Rectal smooth muscle tissue (tissue), 1 donor: ENCODE measurements around the gene POLE.

ENCODE experiments used
- H3K27ac ChIP-seq: one replicate; pipeline ENCODE4 v1.7.0; 2013; ENCODE audit warnings: low read depth, low read length, inconsistent platforms
- H3K27me3 ChIP-seq: one replicate; pipeline ENCODE4 v1.7.0; 2013; ENCODE audit warnings: low read length; ENCODE audit not compliant: control insufficient read depth, insufficient read depth
- H3K36me3 ChIP-seq: one replicate; pipeline ENCODE4 v1.7.0; 2013; ENCODE audit warnings: low read length; ENCODE audit not compliant: control insufficient read depth, insufficient read depth
- H3K4me1 ChIP-seq: one replicate; pipeline ENCODE4 v1.7.0; 2013; ENCODE audit warnings: low read length; ENCODE audit not compliant: control insufficient read depth, insufficient read depth
- H3K4me3 ChIP-seq: one replicate; pipeline ENCODE4 v1.7.0; 2013; ENCODE audit warnings: low read length
- H3K9ac ChIP-seq: one replicate; pipeline ENCODE4 v1.7.0; 2013; ENCODE audit warnings: low read length

The POLE gene, protein sequence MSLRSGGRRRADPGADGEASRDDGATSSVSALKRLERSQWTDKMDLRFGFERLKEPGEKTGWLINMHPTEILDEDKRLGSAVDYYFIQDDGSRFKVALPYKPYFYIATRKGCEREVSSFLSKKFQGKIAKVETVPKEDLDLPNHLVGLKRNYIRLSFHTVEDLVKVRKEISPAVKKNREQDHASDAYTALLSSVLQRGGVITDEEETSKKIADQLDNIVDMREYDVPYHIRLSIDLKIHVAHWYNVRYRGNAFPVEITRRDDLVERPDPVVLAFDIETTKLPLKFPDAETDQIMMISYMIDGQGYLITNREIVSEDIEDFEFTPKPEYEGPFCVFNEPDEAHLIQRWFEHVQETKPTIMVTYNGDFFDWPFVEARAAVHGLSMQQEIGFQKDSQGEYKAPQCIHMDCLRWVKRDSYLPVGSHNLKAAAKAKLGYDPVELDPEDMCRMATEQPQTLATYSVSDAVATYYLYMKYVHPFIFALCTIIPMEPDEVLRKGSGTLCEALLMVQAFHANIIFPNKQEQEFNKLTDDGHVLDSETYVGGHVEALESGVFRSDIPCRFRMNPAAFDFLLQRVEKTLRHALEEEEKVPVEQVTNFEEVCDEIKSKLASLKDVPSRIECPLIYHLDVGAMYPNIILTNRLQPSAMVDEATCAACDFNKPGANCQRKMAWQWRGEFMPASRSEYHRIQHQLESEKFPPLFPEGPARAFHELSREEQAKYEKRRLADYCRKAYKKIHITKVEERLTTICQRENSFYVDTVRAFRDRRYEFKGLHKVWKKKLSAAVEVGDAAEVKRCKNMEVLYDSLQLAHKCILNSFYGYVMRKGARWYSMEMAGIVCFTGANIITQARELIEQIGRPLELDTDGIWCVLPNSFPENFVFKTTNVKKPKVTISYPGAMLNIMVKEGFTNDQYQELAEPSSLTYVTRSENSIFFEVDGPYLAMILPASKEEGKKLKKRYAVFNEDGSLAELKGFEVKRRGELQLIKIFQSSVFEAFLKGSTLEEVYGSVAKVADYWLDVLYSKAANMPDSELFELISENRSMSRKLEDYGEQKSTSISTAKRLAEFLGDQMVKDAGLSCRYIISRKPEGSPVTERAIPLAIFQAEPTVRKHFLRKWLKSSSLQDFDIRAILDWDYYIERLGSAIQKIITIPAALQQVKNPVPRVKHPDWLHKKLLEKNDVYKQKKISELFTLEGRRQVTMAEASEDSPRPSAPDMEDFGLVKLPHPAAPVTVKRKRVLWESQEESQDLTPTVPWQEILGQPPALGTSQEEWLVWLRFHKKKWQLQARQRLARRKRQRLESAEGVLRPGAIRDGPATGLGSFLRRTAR (N-terminal part only)

DNA sequence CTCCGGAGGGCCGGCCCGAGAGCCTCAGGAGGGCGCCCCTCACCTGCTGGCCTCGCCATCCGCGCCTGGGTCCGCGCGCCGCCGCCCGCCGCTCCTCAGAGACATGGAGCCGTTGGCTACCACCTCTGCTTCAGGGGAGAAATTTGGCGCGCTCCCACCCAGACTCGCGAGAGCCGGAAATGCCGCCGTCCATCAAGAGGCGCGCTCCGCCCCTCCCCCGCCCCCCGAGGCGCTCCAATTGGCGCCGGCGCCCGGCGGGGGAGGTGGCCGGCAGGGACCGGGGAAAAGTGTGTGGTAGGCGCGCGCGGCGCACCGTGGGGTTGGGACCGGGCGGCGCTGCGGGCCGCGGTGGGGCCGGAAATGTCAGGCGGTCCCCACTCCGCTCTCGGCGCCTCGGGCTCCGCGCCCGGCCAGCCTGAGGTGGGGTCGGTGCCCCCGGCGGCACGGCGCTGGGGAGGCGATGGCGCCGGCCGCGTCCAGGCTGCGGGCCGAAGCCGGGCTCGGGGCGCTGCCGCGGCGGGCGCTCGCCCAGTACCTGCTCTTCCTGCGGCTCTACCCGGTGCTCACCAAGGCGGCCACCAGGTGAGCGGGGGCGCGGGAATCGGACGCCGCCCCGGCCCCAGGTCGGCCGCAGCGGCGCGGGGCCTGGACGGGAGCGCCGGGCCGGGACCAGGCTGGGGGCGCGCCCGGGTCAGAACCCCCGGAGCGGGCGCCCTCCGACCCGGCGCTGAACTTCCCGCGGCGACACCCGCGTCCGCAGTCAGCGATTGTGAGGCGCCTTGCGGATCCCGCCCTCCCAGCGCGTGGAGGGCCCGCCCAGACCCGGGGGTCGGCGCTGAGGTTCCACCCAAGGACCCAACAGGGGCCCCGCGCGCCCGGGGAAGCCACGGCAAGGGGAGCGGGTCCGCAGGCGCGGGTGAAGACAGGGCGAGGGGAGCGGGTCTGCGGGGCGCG, at the start of gene POLE, which contains the start of gene PXMP2:
Gene POLE (minus strand): TSS at position 132 of the 954 bp plus-strand sequence. CDS start 27 bp downstream, at position 105.
Gene PXMP2 (plus strand): TSS at position 377 of the 954 bp plus-strand sequence. CDS start 84 bp downstream, at position 461.
- peak within 1 kb of the TSS; percentile 30 for H3K27ac ChIP-seq
- peak within 1 kb of the TSS; percentile 64 for H3K4me3 ChIP-seq
- H3K36me3 ChIP-seq: no peaks in the 10 kb centered on the region
- H3K4me1 ChIP-seq: no peaks in the 10 kb centered on the region
- H3K9ac ChIP-seq: no peak within 1 kb of the TSS
- H3K27me3 ChIP-seq: no peaks in the 10 kb centered on the region

DNA sequence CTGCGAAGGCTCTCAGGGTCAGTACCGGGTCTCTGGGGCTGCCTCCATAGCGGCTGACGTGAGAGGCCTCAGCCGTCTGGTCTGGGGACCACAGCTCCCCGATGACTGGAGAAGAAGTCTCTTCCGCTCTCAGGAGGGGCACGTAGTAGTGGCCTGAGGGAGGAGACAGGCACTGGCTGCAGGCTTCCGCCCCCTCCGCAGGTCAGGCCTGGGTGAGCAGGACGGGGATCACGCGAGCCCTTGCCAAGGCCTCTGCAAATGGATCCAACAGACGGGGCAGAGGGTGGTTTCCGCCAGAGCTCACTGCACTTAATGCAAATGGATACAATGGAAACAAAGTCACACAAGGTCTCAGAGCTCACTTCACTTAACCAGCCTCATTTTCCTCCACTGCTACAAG, 49.8 kb upstream of the POLE start:
- peaks cover 57% of the 10 kb centered on the region for H3K36me3 ChIP-seq
- no peak overlapping the region for H3K4me3 ChIP-seq
- H3K27ac ChIP-seq: no peak overlapping the region
- H3K27me3 ChIP-seq: no peaks in the 10 kb centered on the region
- no peaks in the 10 kb centered on the region for H3K4me1 ChIP-seq
- H3K9ac ChIP-seq: no peak overlapping the region

DNA sequence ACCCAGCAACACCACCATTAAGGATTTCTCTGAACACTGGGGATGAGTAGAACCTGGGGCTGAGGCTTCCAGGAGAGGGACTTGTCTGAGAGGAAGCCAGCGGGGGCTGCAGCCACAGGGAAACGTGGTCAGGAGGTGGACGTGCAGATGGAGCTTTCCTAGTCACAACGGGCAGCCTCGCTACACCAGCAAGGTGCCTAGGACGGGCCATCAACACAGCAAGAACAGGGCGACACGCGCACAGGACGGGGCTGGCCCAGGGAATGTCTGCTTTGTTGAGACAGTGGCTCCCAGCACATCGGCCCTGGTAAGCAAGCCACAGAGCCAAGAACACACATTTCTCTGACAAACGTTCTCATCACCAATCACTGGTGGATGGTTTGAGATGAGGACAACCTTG, 49.2 kb upstream of the POLE start:
- Histone ChIP-seq H3K9ac (no peak overlapping the region), H3K4me3 (no peak overlapping the region)

GRCh38 chr12:132735496-132735895, 48.4 kb upstream of the POLE start:
- Histone ChIP-seq H3K27me3 (no peaks in the 10 kb centered on the region), H3K4me1 (no peaks in the 10 kb centered on the region), H3K9ac (no peak overlapping the region), H3K27ac (no peak overlapping the region), H3K4me3 (no peak overlapping the region), H3K36me3 (peaks cover 63% of the 10 kb centered on the region)

More for the DNA sequence above, 49.2 kb upstream of the POLE start:
- Histone ChIP-seq H3K27ac (no peak overlapping the region), H3K4me1 (no peaks in the 10 kb centered on the region), H3K27me3 (no peaks in the 10 kb centered on the region), H3K36me3 (peaks cover 61% of the 10 kb centered on the region)

- no peak overlapping the region for H3K4me3 ChIP-seq
- no peaks in the 10 kb centered on the region for H3K4me1 ChIP-seq
- no peak overlapping the region for H3K27ac ChIP-seq
- H3K27me3 ChIP-seq: no peaks in the 10 kb centered on the region
- H3K9ac ChIP-seq: no peak overlapping the region
- H3K36me3 ChIP-seq: peaks cover 53% of the 10 kb centered on the region
These were observed 47.1 kb upstream of the POLE start for GRCh38 chr12:132734206-132734605.

DNA sequence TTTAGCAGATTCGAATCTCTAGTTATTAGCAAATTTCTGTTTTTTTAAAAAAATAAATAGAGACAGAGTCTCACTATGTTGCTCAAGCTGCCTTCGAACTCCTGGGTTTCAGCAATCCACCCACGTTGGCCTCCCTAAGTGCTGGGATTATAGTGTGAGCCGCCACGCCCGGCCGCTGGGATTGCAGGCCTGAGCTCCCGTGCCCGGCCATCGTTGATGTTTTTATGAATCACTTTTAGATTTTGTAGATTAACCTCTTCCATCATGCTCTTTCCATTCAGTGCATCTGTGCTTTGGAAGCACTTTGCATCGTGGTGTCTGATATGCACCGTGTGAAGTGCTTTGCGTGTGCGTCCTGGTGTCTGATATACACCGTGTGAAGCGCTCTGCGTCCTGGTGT, 44.4 kb upstream of the POLE start:
- no peaks in the 10 kb centered on the region for H3K4me1 ChIP-seq
- H3K9ac ChIP-seq: no peak overlapping the region
- H3K36me3 ChIP-seq: peaks cover 61% of the 10 kb centered on the region
- H3K27me3 ChIP-seq: no peaks in the 10 kb centered on the region
- no peak overlapping the region for H3K27ac ChIP-seq
- no peak overlapping the region for H3K4me3 ChIP-seq

GRCh38 chr12:132730353-132730752, 43.2 kb upstream of the POLE start:
- Histone ChIP-seq H3K4me3 (no peak overlapping the region), H3K27ac (no peak overlapping the region), H3K36me3 (peaks cover 63% of the 10 kb centered on the region), H3K9ac (no peak overlapping the region), H3K27me3 (no peaks in the 10 kb centered on the region), H3K4me1 (no peaks in the 10 kb centered on the region)

DNA sequence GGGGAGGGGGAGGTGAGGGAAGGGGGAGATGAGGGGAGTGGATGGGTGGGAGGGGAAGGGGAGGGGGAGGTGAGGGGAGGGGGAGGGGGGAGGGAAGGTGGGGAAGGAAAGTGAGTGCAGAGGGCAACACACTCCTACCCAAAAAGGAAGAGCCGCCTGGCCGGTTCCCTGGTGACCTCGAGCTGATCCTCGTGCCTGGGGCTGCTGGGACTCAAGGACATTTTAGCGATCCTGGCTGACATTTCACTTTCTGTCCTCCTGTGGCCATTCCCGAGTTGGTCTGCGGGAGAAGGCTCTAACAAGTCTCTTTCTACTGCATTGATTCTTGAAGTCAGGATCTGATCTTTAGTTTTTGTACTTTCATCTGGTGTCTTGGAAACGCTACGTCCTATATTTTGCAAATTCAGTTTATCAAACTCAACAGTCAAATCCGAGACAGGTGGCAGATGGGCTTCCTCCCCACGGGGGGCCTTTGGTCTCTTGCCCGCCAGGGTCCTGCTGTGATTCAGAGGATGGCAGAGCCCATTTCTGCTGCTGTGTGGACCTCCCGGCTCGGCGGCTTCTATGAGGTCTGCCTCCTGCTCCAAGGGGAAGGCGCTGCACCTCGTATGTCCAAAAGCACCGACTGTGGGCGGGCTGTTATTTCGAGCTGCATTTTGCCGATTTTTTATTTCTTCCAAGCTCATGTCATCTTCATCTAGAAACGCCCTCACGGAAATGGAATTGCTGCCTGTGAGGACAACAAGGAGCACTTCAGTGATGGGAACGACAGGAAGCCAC, 42.6 kb upstream of the POLE start:
- Histone ChIP-seq H3K9ac (no peak overlapping the region), H3K4me3 (no peak overlapping the region), H3K27me3 (no peaks in the 10 kb centered on the region), H3K27ac (no peak overlapping the region), H3K4me1 (no peaks in the 10 kb centered on the region), H3K36me3 (peaks cover 61% of the 10 kb centered on the region)

- Histone ChIP-seq H3K27me3 (no peaks in the 10 kb centered on the region), H3K9ac (no peak overlapping the region), H3K4me3 (no peak overlapping the region), H3K27ac (no peak overlapping the region), H3K4me1 (no peaks in the 10 kb centered on the region), H3K36me3 (peaks cover 63% of the 10 kb centered on the region)
These were observed 41.4 kb upstream of the POLE start for GRCh38 chr12:132728502-132728901.

- H3K27me3 ChIP-seq: no peaks in the 10 kb centered on the region
- no peak overlapping the region for H3K27ac ChIP-seq
- no peak overlapping the region for H3K4me3 ChIP-seq
- no peak overlapping the region for H3K9ac ChIP-seq
- H3K36me3 ChIP-seq: peaks cover 57% of the 10 kb centered on the region
- H3K4me1 ChIP-seq: no peaks in the 10 kb centered on the region
These were observed 40.1 kb upstream of the POLE start for GRCh38 chr12:132727091-132727794.
